Stimulated activated CD8-positive, alpha-beta memory T cell treated with anti-CD3 and anti-CD28 coated beads, Interleukin-15, amount 100 ng/mL, for 48 hours (primary cell): ENCODE results near the gene IL6.
"Not testable (repeated sequence)": the region's sequence is repeated elsewhere in the genome, so short reads cannot be mapped to it uniquely, and the experiment has no call there.

Experiments used
- DNase-seq, 2 donors: peaks; one replicate each; pipeline ENCODE4 v3.0.0-alpha.2; 2020; ENCODE audit warnings: low read depth in 2 of 2

IL6 gene

GRCh38 chr7:22703978-22704610 is 22.9 kb upstream of the IL6 start:
- DNase-seq = not testable (repeated sequence)

GRCh38 chr7:22704722-22705121 is 22.3 kb upstream of the IL6 start:
- DNase-seq = not testable (repeated sequence)

DNA sequence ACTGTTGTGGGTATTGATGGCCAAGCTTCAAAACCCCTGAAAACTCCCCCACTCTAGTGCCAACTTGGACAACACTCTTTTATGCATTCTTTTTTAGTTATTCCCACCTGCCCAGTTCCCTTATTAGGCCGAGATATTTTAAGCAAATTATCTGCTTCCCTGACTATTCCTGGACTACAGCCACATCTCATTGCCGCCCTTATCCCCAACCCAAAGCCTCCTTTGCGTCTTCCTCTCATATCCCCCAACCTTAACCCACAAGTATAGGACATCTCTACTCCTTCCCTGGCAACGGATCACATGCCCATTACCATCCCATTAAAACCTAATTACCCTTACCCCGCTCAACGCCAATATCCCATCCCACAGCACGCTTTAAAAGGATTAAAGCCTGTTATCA is 21.1 kb upstream of the IL6 start:
- DNase-seq = not testable (repeated sequence)

GRCh38 chr7:22707026-22707691 is 19.8 kb upstream of the IL6 start:
- not testable (repeated sequence) for DNase-seq

DNA sequence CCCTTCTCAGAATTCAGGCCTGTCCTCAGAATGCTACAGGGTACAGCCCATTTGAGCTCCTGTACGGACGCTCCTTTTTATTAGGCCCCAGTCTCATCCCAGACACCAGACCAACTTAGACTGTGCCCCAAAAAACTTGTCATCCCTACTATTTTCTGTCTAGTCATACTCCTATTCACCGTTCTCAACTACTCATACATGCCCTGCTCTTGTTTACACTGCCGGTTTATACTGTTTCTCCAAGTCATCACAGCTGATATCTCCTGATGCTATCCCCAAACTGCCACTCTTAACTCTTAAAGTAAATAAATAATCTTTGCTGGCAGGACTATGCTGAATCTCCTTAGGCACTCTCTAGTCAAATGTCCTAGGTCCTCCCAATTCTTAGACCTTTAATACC is 18.8 kb upstream of the IL6 start:
- DNase-seq = not testable (repeated sequence)

DNA sequence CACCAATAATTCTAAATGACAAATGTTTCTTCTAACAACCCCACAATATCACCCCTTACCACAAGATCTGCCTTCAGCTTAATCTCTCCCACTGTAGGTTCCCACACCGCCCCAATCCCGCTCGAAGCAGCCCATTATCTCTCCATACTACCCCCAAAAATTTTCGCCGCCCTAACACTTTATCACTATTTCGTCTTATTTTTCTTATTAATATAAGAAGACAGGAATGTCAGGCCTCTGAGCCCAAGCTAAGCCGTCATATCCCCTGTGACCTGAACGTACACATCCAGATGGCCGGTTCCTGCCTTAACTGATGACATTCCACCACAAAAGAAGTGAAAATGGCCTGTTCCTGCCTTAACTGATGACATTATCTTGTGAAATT is 18.3 kb upstream of the IL6 start:
- DNase-seq = not testable (repeated sequence)

DNA sequence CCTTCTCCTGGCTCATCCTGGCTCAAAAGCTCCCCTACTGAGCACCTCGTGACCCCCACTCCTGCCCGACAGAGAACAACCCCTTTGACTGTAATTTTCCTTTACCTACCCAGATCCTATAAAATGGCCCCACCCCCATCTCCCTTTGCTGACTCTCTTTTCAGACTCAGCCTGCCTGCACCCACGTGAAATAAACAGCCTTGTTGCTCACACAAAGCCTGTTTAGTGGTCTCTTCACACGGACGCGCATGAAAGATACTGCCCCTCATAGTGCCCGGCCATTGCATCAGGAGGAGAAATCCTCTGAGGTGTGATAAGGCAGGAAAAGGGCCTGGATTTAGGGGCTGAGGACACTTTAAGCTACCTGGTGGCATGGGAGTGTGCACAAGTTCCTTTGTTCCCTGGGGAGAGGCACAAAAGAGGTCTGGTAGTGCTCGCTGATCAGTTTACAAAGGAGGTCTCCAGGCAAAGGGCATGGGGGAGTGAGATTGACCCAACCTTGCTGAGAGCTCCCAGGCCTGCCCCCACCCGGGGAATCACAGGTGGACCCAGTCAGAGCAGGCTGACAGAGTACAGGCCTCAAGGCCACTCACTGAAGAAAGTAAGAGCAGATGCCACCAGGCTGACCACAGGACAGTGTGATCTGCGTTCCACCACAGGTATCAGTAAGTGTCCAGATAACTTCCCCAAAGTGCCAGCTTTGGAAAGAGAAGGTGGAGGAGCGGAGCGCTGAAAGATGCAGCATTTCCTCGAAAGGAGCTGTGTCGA is 17.8 kb upstream of the IL6 start:
- not testable (repeated sequence) for DNase-seq

GRCh38 chr7:22709857-22710256 is 17.1 kb upstream of the IL6 start:
- DNase-seq = no peak

GRCh38 chr7:22712999-22713398 is 14.0 kb upstream of the IL6 start:
- DNase-seq = no peak

DNA sequence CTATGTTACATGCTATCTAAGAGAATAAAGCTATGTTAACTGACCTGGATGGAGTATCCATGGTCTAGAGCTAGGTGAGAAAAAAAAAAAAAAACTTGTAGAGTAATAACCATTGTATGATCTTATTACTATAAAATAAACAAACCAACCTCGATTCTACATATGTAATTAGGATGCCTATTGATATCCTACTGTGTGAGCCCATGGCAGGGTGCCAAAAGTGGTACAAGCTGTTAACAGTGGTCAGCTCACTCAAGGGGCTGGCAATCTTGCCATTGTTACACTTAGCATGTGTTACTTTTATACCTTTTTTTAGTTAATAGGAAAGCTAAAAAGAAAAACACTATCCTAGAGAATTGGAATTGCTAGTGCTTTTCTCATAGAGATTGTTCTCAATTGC is 13.5 kb upstream of the IL6 start:
- DNase-seq = no peak

- DNase-seq = no peak
Observed at GRCh38 chr7:22715969-22716368, 11.0 kb upstream of the IL6 start.

GRCh38 chr7:22717760-22718159 is 9.2 kb upstream of the IL6 start:
- no peak for DNase-seq

DNA sequence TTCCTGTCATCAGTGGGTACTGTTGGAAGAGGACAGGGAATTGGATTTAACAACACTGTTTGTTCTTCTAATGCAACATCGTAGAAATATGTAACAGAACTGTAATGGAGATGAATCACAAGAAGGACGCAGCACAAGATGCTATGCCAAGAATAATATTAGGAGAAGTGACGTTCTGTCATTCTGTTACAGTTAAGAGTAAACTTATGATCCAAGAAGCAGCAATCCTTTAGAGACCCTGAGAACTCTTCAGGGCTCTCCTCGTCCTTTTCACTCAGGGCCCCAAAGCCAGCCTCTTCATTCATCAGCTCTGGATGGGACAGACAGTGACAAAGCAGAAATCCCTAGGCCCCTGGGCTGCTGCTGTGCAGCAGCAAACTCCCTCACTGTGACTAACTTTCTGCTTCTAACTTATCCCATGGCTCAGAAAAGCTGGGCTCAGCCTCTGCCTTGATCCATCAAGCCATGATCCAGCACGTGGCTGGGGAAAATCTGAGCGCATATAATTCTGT is 8.7 kb upstream of the IL6 start:
- DNase-seq = no peak

GRCh38 chr7:22718911-22719420 is 8.0 kb upstream of the IL6 start:
- no peak for DNase-seq

GRCh38 chr7:22720791-22721786 is 5.9 kb upstream of the IL6 start:
- no peak for DNase-seq

GRCh38 chr7:22722536-22723180 is 4.3 kb upstream of the IL6 start:
- no peak for DNase-seq

DNA sequence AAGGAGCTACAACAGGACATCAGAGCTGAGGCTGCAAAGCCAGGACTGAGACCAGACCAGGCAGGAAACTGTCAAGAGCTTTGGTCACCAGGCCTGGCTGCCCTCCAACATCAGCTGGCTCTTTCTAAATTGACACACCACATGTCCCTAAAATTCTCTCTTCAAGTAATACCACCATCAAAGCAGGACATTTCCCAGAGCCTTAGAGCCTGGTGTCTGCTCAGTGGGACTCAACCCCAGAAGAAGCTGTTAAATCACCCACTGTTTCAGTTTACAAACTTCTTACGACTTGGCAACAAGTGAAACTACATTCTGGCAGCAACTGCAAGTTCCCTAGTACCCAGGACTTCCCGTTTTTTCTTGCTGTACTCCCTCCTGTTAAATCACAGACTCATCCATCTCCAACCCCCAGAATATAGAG is 3.8 kb upstream of the IL6 start:
- DNase-seq = no peak

GRCh38 chr7:22723637-22724036 is 3.4 kb upstream of the IL6 start:
- no peak for DNase-seq

- no peak for DNase-seq
Observed at GRCh38 chr7:22724861-22725260, 2.1 kb upstream of the IL6 start.

DNA sequence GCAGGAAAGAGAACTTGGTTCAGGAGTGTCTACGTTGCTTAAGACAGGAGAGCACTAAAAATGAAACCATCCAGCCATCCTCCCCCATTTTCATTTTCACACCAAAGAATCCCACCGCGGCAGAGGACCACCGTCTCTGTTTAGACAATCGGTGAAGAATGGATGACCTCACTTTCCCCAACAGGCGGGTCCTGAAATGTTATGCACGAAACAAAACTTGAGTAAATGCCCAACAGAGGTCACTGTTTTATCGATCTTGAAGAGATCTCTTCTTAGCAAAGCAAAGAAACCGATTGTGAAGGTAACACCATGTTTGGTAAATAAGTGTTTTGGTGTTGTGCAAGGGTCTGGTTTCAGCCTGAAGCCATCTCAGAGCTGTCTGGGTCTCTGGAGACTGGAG is 1.4 kb upstream of the IL6 start:
- no peak for DNase-seq
